ENCODE data around the gene FAHD2B. TPM values are rescaled to one million over a fixed set of nuclear protein-coding genes. Genes with fewer than 3 reads are reported as not detected.
"Not testable (repeated sequence)": the region's sequence is repeated elsewhere in the genome, so short reads cannot be mapped to it uniquely, and the experiment has no call there.

The FAHD2B gene
- total RNA-seq = 32.8 TPM

DNA sequence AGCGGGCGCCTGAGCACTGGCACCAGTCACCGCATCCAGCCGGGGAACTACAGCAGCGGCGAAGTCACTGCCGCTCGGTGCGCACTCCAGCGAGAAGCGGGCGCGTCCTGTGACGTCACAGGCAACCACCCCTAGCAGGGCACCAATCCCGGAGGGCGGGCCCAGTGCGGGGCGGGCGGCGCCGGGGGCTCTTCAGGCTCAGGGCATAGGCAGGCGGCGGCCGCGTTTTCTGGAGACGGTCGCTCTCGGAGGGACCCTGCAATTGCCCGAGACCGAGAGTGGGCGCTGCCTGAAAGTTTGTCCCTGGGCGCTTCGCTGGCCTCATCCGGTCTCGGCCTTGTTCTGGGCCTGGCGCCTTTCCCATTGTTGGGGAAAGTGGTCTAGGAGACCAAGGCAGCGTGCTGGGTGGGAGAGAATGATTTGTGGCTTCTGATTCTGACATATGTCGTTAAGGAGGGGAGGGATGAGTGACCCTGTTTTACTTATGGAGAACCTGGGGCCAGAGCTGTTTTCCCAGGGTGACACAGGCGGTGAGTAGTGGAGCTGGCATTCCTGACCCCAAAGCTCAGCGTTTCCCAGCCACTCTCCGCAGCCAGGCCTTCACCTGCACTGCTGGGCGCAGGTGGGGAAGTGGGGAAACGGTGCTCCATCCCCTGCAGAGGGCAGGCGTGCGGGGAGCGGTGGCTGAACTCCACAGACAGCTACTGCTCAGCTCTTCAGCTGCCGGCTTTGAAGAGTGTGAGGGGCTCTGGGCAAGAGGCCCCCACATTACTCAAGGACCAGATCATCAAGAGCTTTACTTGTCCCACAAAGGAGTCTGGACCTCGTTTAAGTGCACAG lies at the start of gene FAHD2B:
Gene FAHD2B, minus strand, starts transcription at position 111 of the 840 bp plus-strand sequence. CDS start 3,176 bp downstream, outside the sequence.
- ATAC-seq (peak; percentile 95), DNase-seq (ENCODE audit: low spot score) (peak; percentile 92)
- intact Hi-C loops (cut with DNase I) = not testable (repeated sequence)

DNA sequence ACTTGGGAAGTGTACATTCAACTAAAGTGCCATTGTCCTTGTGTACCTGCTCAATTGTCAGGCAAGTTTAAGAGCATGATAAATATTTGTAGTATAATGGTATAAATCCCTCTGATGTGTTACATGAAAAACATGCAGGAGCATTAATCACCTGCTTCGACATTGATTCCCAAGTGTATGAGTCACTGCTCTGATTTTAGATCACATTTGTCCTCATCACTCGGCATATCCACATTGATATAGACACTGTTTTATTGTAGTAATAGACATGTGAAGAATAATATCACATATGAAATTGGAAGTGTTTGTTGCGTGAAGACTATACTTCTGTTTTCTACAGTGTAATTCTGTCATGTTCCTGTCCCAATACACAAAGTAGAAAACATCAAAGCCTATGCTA lies 49.3 kb upstream of the FAHD2B start:
- DNase-seq (ENCODE audit: low spot score); ATAC-seq; intact Hi-C loops (cut with DNase I): not testable (repeated sequence)

GRCh38 chr2:97129090-97129489 lies 34.4 kb upstream of the FAHD2B start:
- DNase-seq (ENCODE audit: low spot score); intact Hi-C loops (cut with DNase I); ATAC-seq: not testable (repeated sequence)

GRCh38 chr2:97113882-97114255 lies 19.2 kb upstream of the FAHD2B start:
- peak; percentile 63 for ATAC-seq
- intact Hi-C loops (cut with DNase I) = not testable (repeated sequence)

DNA sequence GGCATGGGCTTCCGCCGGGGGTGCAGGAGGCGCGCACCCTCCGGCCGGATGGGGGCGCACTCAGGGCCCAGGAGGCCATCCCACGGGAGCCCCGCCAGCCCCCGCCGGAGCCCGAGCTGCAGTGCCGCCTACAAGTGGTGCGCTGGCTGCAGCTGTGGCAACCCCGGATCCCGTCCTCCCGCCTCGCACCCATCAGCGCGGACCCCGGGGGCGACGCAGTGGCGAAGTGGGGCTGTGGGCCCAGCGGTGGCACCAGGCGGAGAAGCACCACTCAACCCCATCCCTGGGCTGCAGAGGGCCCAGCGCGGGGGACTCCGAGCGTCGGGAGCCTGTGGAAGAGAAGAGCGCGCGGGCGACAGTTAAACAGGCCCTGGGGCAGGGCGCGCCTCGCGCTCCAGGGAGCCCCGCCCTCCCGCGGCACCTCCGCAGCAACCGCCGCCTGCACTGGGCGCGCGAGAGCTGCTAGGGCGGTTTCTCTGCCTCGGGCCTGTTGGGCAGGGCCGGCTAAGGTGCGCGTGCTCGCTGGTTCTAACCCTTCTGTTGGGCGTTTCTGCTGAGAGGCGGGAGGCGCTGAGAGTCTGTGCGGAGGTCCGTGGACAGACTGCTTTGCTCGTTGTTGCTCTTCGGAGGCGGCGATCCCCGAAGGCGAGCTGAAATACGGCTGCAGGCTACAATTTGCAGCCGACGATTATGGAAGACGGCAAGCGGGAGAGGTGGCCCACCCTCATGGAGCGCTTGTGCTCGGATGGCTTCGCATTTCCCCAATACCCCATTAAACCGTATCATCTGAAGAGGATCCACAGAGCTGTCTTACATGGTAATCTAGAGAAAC lies 18.6 kb upstream of the FAHD2B start, which contains the start of gene ANKRD36:
Gene ANKRD36, plus strand, starts transcription at position 104 of the 832 bp plus-strand sequence. Its CDS starts 587 bp downstream, at position 691.
- intact Hi-C loops (cut with DNase I) = not testable (repeated sequence)
- peak; percentile 89 for DNase-seq (ENCODE audit: low spot score)
- peak; percentile 96 for ATAC-seq

More at GRCh38 chr2:97113882-97114255, 19.2 kb upstream of the FAHD2B start:
- not testable (repeated sequence) for DNase-seq (ENCODE audit: low spot score)

DNA sequence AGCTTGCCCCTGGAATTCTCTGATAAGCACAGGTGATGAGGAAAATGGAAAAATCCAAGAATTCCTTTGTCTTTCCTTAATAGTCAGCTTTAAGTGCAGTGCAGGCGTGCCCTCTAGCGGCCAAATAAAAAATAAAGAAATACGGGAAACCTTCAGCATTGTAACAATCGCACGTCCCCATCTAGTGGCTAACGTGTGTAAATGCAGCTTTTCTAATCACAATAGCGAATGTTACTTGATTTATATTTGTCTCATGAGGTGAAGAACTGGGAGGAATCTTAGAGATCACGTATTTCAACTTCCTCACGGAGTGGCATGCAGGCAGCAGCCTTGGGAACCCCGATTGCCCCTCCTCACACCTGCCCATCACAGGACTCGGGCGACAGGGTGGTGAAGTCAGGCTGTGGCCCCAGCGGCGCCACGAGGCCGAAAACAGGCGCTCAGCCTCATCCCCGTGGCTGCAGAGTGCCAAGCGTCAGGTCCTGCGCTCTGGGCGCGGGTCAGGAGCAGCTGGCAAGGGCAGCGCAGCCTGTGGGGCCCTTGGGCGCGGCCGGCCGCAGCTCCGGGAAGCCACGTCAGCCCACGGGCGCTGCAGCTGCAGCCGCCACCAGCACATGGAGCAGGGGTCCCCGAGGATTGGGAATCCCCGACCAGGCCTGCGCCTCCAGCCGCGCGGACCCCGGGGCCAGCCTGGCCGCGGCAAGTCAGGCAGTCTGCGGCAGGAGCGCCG lies 17.8 kb upstream of the FAHD2B start:
- ATAC-seq (peak; percentile 82), DNase-seq (ENCODE audit: low spot score) (peak; percentile 75)
- intact Hi-C loops (cut with DNase I) = not testable (repeated sequence)

DNA sequence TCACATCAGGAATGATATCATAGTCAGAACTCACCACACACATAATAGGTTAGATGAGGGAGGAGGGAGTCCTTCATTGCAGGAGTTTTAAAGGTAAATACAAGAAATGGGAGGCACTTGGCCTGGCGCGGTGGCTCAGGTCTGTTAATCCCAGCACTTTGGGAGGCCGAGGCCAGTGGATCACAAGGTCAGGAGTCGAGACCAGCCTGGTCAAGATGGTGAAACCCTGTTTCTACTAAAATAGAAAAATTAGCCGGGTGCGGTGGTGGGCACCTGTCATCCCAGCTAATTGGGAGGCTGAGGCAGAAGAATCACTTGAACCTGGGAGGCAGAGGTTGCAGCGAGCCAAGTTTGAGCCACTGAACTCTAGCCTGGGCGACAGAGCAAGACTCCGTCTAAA lies 16.6 kb upstream of the FAHD2B start:
- ATAC-seq; intact Hi-C loops (cut with DNase I): not testable (repeated sequence)

DNA sequence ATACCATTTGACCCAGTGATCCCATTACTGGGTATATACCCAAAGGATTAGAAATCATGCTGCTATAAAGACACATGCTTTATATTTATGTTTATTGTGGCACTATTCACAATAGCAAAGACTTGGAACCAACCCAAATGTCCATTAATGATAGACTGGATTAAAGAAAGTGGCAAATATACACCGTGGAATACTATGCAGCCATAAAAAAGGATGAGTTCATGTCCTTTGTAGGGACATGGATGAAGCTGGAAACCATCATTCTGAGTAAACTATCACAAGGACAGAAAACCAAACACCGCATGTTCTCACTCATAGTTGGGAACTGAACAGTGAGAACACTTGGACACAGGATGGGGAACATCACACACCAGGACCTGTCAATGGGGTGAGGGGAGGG lies 12.2 kb upstream of the FAHD2B start:
- intact Hi-C loops (cut with DNase I); ATAC-seq; DNase-seq (ENCODE audit: low spot score): not testable (repeated sequence)

More for the DNA sequence above, 16.6 kb upstream of the FAHD2B start:
- DNase-seq (ENCODE audit: low spot score) = not testable (repeated sequence)

DNA sequence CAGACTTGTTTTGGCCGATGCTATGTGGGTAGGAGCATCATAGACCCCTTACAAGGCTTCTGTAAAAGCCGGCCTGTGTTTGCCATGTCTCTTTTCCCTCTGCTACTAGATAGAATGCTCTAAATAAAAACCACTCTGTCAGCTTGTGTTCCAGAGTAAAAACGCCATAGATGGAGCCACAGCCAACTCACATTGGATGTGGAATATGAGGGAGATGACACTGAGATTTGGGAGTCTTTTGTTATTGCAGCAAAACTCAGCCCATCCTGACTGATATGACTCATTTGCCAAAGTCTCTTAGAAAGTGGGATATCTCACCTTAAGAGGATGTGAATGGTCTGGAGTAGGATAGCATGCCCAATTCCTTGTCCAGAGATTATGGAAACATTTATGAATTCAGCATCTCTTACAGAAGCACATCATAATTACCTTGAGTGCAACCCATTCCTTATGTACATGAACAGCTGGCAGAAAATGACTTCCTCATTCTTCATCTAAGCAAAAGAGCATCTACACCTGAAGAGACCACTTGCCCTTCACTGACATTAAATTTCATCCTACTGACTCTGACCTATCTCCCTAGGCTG lies 4.2 kb upstream of the FAHD2B start:
- ATAC-seq; DNase-seq (ENCODE audit: low spot score); intact Hi-C loops (cut with DNase I): not testable (repeated sequence)

GRCh38 chr2:97095661-97096060 lies 979 bp upstream of the FAHD2B start:
- ATAC-seq (no peak), DNase-seq (ENCODE audit: low spot score) (no peak)
- intact Hi-C loops (cut with DNase I) = no loop called here

DNA sequence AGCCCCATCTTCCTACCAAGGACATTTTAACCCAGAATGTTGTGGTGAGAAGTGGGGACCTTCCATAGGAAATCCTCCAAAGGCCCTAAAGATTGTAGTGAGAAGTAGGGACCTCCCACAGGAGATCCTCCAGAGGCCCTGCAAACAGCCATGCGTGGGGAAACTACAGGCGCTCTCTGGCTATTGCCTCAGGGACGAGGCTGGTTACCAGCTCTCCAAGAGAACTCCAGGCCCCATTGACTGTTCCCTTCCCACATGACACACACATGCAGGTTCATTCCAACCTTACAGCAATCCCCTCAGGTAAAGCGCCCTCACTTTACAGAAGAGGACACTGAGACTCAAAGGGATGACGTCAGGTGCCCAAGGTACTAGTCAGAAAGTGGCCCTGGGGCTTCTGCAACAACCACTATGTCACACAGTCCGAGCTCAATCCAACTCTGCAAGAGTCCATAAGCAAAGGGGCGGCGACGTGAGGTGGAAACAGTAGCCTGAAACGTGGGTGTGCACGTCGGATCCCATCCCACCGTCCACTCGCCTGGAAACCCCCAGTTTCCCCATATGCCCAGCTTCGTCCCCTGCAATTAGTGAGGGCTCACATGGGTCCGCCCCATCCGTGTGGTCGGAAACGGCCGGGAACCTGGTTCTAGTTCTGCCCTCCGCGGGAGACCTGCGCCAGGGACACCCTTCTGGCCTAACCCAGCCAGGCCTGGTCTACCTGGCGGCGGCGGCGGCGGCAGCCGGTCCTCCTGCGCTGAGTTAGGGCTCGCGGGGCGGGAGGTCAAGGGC lies 505 bp downstream of the FAHD2B start:
- peak; percentile 42 for ATAC-seq
- DNase-seq (ENCODE audit: low spot score); intact Hi-C loops (cut with DNase I): not testable (repeated sequence)

GRCh38 chr2:97092946-97093345 lies 1.7 kb downstream of the FAHD2B start:
- DNase-seq (ENCODE audit: low spot score); ATAC-seq; intact Hi-C loops (cut with DNase I): not testable (repeated sequence)

DNA sequence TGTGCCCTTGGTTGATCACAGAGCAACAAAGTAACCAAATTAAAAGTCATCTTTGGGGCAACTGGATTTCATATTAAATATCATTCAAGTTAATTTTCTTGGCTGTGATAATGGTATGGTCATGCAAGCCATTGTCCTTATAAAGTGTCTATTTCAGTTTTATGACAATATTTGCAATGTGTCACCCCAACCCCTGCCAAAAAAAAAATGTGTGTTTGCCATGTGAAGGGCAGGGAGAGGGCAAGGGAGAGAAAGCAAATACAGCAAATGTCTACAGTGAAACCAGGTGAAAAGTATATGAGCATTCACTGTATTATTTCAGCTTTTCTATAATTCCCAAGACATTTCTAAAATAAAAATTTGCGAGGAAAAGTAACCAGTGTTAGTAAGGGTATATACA lies 6.0 kb downstream of the FAHD2B start:
- ATAC-seq; intact Hi-C loops (cut with DNase I); DNase-seq (ENCODE audit: low spot score): not testable (repeated sequence)

DNA sequence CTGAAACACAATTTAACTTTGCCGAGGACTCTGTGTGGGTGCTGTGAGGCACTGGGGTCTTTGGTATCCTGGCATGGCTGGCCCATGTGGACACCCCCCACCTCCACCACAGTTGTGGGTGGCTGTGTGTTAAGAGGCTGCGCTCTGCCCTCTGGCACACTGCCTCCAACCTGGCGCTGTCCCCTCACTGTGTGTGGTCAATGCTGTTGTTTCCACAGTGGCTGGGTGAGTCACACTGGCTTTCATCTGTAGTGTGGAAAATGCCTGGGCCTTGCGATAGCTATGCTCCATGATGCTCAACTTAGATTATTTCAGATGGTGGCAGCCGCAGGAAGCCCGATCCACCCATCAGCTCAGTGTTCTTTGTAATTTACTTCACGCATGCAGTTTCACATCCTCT lies 9.6 kb downstream of the FAHD2B start:
- ATAC-seq = peak; percentile 70
- DNase-seq (ENCODE audit: low spot score); intact Hi-C loops (cut with DNase I): not testable (repeated sequence)

- ATAC-seq; intact Hi-C loops (cut with DNase I); DNase-seq (ENCODE audit: low spot score): not testable (repeated sequence)
These were observed 11.2 kb downstream of the FAHD2B start for GRCh38 chr2:97083516-97083915.

- ATAC-seq = peak; percentile 17
- intact Hi-C loops (cut with DNase I); DNase-seq (ENCODE audit: low spot score): not testable (repeated sequence)
These were observed 12.5 kb downstream of the FAHD2B start for GRCh38 chr2:97082206-97082605.

DNA sequence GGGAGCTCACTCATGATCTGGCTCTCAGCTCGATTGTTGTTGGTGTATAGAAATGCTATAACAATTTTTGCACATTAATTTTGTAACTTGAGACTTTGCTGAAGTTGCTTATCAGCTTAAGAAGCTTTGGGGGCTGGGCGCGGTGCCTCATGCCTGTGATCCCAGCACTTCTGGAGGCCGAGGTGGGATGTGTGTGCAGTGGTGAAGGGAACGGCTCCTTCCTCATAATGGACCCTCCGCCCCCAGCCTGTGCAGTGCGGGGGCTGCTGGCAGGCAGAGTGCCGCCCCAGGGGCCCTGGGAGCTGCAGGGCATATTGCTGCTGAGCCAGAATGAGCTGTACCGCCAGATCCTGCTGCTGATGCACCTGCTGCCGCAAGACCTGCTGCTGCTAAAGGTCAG lies 13.8 kb downstream of the FAHD2B start:
- intact Hi-C loops (cut with DNase I); ATAC-seq; DNase-seq (ENCODE audit: low spot score): not testable (repeated sequence)

Measured in sciatic nerve (tissue), 2 donors.